Measurements from ENCODE around the gene ERLEC1. TPM values are rescaled to one million over a fixed set of nuclear protein-coding genes. Genes with fewer than 3 reads are reported as not detected.
"Not testable (repeated sequence)": the region's sequence is repeated elsewhere in the genome, so short reads cannot be mapped to it uniquely, and the experiment has no call there.

ERLEC1 gene
- 30.8 and 31.2 TPM in 2 replicates for total RNA-seq

- intact Hi-C loops (cut with micrococcal nuclease): loop anchor here (1.0 to 10.0 kb wide), 14 partner anchors 9 to 1905 kb away; partner anchors contain the start of genes ACYP2, CFAP36, CHAC2 and CLHC1
Observed at GRCh38 chr2:53786705-53787613, at the start of gene ERLEC1, which contains the start of gene ASB3. Gene ERLEC1, plus strand, starts transcription at chr2:53787044. Its CDS starts 167 bp downstream, at chr2:53787211. Gene ASB3, minus strand, starts transcription at chr2:53786953. Its CDS starts 21,381 bp downstream, at chr2:53765572.

DNA sequence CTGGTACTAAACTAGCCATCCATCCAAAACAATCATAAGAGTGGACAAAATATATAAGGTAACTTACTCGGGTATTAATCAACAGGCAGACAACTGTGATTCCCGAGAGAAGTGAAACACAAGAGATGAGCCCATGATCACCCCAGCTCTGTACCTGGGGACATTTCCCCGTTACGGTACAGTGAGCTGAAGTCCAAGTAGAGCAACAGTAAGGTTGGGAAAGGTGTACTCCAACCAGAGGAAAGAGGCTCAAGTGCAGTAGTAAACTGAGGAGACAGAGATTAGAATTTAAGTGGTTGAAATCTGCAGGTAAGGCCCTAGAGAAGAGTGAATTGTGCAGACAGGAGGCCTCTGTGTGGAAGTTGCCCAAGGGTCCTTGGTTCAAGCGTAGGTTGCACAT, 49.8 kb upstream of the ERLEC1 start:
- intact Hi-C loops (cut with micrococcal nuclease): no loop called here

DNA sequence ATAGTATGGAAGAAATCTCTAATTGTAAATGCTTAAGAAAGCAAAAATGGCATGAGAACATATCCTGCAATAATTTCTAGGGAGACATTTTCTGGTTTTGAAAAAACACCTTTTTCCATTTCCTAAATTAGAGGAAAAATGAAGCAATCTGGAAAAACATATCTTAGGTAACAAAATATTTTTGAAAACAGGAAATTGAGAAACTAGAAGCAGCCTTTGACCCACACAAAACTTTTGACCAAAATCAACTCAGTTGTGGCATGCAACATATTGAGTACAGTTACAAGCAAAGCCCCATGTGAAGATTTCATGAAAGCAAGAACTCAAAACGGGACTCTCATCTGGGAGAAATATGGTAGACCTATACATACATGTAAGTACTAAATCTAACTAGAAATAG, 47.8 kb upstream of the ERLEC1 start:
- intact Hi-C loops (cut with micrococcal nuclease): no loop called here

- intact Hi-C loops (cut with micrococcal nuclease): no loop called here
Observed at GRCh38 chr2:53740170-53740569, 46.7 kb upstream of the ERLEC1 start.

- intact Hi-C loops (cut with micrococcal nuclease): no loop called here
Observed at GRCh38 chr2:53744395-53745065, 42.3 kb upstream of the ERLEC1 start.

GRCh38 chr2:53750041-53750768, 36.6 kb upstream of the ERLEC1 start:
- intact Hi-C loops (cut with micrococcal nuclease): no loop called here

DNA sequence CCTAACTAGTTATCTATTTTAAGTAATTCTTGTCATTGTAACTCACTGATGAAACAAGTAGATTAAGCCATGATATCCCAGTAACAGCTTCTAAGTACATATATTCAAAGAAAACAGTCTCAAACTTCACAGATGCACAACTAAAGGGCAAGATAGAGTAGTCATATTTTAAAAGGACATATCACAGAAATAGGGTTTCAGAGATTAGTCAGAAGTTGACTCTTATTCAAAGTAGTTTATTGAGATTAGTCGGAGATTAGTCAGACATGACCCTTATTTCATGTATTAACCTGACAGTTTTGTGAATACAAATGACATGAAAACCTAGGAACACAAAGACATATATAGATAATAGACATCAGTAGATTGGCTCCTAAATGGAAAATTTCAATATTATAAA, 35.1 kb upstream of the ERLEC1 start:
- intact Hi-C loops (cut with micrococcal nuclease): no loop called here

- intact Hi-C loops (cut with micrococcal nuclease): no loop called here
Observed at GRCh38 chr2:53752385-53752784, 34.5 kb upstream of the ERLEC1 start.

DNA sequence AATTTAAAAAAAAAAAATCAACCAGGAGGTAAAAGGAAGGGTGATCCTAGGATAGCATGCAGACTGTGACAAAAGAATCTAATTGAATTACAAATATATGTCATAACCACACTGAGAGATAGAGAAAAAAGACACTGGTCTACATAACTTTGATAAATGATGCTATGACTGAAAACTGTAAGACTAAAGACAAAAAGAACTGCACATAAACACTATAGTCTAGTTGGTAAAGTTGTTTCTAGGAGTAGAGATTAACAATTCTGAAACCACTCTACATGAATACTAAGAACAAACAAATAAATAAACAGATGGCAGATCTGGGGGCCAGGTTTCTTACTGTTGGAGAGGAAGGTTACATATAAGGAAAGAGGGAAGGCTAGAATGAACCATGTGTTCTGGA, 33.8 kb upstream of the ERLEC1 start:
- intact Hi-C loops (cut with micrococcal nuclease): no loop called here

- intact Hi-C loops (cut with micrococcal nuclease): no loop called here
Observed at GRCh38 chr2:53755121-53755520, 31.7 kb upstream of the ERLEC1 start.

DNA sequence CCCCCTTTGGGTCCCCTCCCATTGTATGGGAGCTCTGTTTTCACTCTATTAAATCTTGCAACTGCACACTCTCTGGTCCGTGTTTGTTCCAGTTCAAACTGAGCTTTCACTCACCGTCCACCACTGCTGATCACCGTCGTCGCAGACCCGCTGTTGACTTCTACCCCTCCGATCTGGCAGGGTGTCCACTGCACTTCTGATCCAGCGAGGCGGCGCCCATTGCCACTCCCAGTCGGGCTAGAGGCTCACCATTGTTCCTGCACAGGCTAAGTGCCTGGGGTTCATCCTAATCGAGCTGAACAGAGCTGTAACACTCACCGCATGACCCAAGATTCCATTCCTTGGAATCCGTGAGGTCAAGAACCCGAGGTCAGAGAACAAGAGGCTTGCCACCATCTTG, 30.2 kb upstream of the ERLEC1 start:
- intact Hi-C loops (cut with micrococcal nuclease): no loop called here

DNA sequence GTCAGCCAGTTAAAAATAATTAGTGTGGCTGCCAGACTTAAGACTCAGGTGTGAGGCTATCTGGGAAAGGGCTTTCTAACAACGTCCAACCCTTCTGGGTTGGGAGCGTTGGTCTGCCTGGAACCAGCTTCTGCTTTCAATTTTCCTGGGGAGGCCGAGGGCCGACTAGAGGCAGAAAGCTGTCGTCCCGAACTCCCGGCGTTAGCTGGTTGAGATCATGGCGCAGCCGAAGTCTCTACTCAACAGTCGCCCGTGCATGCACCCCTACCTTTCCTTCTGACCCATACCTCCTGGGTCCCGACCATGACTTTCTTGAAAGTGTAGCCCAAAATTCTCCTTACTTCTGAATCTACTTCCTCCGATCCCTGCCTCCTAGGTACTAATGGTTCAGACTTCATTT, 29.6 kb upstream of the ERLEC1 start:
- intact Hi-C loops (cut with micrococcal nuclease): not testable (repeated sequence)

DNA sequence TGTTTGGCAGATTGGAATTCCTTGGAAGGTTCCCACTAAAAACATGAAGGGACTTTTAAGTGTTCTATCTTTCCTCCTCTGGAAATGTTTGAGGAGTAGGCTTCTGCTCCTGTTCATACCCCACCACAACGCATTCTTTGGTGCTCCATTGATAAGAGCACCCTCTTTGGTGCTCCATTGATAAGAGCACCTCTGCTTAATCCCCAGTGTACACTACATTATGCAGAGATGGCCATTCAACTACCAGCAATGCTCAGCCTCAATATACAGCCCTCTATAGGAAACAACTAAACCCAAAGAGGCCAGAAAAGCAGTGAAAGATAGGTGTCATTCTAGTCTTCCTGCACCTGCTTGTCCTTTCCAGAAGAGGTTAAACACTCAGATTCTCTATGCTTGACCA, 21.1 kb upstream of the ERLEC1 start:
- intact Hi-C loops (cut with micrococcal nuclease): loop anchor here (2.0 to 5.0 kb wide), 5 partner anchors 807 to 1851 kb away; partner anchors contain the start of genes CLHC1, PPP4R3B, RPS27A and RTN4

DNA sequence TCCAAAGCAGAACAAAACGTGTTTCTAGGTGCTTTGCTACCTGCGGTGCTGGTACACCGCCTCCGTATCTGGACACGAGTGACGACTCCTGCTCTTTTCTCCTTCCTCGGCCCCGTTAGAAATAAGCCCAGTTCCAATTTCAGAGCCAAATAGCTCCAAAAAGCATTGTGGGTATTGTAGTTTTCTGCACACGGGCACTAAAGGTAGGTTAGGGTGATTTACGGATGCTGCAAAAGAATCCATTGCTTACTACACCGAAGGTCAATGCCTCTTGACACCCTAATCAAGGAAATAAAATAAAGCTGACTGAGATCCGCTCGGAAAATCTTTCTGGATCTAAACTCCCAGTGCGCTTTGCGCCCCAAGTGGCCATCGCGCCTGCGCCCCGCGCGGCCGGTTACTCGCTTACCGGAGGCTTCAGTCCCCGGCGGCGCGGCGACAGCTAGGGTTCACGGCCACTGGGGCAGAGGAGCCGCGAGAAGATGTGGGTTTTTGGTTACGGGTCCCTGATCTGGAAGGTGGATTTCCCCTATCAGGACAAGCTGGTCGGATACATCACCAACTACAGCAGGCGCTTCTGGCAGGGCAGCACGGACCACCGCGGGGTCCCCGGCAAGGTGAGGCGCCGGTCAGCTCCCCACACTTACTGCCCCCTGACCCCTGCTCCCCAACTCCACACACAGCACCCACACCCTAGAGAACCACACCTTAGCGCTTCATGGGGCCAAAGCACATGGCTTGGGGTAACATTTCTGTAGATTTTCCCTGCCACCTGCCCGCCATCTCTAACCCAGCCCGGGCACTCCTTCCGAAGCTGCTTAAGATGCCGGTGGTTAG, 19.2 kb upstream of the ERLEC1 start, which contains the start of gene CHAC2:
Gene CHAC2, plus strand, starts transcription at position 400 of the 837 bp plus-strand sequence. Its CDS starts 83 bp downstream, at position 483.
- intact Hi-C loops (cut with micrococcal nuclease): loop anchor here (1.0 to 5.0 kb wide), 12 partner anchors 10 to 1849 kb away; partner anchors contain the start of genes ACYP2, CFAP36, CLHC1 and EML6

GRCh38 chr2:53768242-53768542, 18.7 kb upstream of the ERLEC1 start:
- intact Hi-C loops (cut with micrococcal nuclease): loop anchor here (1.0 to 5.0 kb wide), 5 partner anchors 9 to 1364 kb away; partner anchors contain the start of gene RTN4

GRCh38 chr2:53769318-53769945, 17.4 kb upstream of the ERLEC1 start:
- intact Hi-C loops (cut with micrococcal nuclease): loop anchor here (5.0 kb wide), 3 partner anchors 803 to 1363 kb away; partner anchors contain the start of gene RTN4

GRCh38 chr2:53770264-53770663, 16.6 kb upstream of the ERLEC1 start:
- intact Hi-C loops (cut with micrococcal nuclease): no loop called here

DNA sequence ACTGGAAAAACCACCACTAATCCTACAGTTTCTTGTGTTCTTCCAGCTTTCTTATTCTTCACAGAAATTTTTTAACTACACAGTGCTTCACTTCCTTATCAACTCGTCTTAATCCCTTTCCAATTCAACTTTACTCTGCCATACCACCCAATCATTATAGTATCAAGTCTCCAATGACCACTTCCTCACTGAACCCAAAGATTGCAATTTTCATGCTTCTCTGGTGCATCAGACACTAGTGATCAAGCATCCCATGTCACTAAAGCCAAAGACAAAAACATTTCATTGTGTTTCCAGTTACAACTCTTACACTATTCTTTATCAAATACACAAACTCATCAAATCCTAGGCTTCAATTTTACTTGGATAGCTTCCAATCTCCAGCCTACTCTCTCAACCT, 9.7 kb upstream of the ERLEC1 start:
- intact Hi-C loops (cut with micrococcal nuclease): loop anchor here (1.0 kb wide), 1 partner anchor 9 kb away; no protein-coding TSS in a partner anchor

- intact Hi-C loops (cut with micrococcal nuclease): loop anchor here (1.0 kb wide), 1 partner anchor 8 kb away; the partner anchor contains the start of gene ASB3
Observed at GRCh38 chr2:53778536-53779162, 8.2 kb upstream of the ERLEC1 start.
